Activated T-cell treated with anti-CD3 and anti-CD28 coated beads for 1 hour (primary cell): Measurements from ENCODE around the gene POLR2L.
A peak's percentile ranks its signal among the peaks of the same experiment; 100 is the strongest.

ENCODE experiments used
- DNase-seq: peaks from one replicate; pipeline ENCODE4 v3.0.0-alpha.2; 2020; ENCODE audit warnings: low read depth

POLR2L gene

DNA sequence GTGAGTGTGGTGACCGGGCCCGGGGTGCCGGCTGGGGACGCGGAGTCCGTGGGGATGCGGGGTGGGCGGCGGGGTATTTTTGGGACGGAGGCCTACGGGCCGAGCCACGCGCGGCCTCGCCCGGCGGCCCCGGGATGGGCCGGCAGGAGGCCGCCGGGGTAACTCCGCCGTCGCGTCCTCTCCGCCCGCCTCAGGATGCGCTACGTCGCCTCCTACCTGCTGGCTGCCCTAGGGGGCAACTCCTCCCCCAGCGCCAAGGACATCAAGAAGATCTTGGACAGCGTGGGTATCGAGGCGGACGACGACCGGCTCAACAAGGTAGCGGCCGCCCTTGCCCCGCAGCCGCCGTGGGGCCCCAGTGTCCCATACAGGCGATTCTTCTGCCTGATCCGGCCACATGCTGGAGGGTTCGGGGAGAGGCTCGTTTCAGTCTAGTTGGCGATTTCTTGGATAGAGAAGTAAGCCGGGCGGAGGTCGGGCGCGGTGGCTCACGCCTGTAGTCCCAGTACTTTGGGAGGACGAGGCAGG, 32.2 kb downstream of the POLR2L start:
- no peak for DNase-seq

DNA sequence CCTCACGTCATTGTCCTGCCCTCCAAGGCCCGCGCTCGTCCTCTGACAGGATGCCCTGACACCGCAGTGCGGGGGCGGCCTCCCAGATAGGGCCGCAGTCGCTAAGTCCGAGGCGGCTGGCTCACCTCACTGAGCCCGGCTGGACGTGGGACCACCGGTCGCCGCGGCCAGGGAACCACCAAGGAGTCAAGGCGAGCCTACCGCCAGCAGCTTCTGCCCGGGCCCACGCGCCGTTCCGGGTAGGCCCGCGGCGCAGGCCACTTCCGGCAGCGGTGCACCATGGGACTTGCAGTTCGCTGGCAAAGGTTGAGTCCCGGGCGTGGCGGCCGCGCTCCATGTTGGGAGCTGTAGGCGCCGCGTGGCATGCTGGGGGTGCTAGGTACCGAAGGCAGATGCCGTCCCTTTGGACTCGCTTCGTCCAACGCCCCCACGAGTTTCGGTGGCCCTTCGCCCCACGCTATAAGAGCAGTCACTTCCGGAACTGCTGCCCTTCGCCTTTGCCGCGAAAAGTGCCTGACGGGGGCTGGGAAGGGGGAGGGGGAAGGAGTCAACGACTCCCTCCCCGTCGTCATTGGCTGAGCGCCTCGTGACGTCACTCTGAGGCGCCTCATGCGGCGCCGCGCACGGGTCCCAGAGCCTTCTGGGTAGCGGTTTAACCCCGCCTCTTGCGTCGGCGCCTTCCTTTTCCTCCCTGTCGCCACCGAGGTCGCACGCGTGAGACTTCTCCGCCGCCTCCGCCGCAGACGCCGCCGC, 32.9 kb downstream of the POLR2L start, which contains the start of gene RPLP2:
TSS of gene RPLP2 (plus strand) at position 681 of the 753 bp plus-strand sequence. CDS start 268 bp downstream, outside the sequence.
- peak; percentile 94 for DNase-seq

DNA sequence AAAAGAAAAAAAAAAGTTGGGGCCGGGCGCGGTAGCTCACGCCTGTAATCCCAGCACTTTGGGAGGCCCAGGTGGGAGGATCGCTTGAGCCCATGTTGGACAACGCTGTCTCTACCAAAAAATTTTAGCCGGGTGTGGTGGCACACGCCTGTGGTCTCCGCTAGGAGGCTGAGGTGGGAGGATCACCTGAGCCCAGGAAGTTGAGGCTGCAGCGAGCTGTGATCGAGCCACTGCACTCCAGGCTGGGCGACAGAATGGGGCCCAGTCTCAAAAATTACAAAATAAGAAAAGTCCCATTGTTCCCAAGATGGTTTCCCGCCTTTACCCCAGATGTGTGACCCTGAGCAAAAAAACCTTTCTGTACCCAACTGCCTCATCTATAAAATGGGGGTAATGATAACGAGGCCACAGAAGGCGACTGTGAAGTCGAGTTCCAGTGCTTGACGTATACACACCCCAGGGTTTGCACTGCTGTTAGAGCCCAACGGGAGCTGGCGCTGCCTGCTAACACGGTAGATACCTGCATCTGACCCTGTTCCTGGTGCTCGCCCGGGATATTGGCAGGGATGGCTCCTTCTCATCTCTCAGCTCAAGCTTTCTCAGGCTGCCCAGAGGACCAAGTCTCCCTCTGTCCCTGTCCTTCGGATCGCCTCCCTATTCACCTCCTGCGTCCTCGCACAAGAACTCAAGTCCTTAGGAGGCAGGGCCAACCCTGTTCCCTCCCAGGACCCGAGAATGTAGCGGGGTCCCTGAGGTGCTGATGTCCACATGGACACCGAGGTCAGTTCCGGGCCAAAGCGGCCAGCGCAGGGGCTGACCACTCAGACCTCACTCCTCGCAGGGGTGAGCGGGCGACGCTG, 33.7 kb downstream of the POLR2L start:
- DNase-seq = no peak

DNA sequence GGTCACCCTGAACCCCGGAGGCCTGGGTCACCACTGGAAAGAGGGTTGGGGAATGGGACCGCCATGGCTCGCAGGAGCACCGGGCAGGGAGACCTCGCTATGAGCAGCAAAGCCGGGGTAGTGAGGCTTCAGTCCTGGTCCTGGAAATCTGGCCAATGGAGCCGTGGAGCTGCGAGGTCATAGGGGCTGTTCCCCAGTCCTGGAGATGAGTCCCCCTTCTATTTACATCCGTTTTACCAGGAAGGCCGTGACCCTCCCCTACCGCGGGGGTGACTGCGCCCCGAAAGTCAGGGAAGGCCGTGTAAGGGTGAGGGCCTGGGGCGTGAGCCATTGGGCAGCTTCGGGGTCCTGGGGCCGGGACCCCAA, 37.7 kb downstream of the POLR2L start:
- DNase-seq = no peak

DNA sequence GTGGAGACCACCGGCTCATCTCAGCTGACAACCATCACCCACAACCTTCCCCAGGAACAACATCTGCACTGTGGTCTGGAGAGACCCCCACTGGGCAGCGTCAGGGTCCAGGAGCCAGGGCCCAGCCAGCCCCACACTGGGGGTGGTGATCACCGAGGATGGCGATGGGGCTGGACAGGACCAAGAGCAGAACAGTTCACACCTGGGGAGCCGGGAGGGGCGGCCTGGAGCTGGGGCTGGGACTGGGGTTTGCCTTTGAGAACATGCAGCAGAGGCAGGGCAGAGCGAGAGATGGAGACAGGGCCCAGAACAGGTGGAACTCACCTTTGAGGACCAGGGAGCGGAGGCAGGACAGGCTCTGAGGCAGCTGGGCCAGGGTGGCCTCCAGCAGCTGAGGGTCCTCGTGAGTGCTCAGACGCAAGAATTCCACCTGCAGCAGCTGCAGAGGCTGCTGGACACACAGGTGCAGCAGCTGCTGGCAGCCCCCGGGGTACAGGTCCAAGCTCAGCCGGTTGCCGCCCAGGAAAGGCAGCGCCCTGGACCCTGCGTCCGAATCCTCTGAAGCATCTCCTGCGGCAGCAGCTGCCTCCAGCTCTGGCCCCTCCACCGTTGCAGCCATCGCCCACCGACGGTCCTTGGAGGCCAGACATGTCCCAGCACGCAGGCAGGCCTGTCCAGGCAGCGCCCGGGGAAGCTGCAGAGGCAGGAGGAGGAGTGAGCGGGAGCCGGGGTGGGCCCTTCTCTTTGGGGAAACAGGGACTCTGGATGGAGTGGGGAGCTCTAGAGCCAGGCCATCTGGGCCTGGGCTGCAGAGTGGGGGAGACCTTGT, 38.3 kb downstream of the POLR2L start:
- no peak for DNase-seq

DNA sequence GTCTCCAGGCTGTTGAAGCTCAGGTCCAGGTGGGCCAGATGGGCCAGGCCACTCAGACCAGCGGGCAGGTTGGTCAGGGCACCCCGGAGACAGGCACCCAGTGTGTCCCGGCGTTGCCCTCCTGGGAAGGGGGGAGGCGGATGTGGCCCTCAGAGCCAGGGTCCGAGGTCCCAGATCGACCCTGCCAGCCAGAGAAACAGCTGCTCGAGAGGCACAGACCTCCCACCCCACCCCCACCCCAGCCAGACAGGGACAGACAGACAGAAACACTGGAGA, 38.9 kb downstream of the POLR2L start:
- DNase-seq = no peak

DNA sequence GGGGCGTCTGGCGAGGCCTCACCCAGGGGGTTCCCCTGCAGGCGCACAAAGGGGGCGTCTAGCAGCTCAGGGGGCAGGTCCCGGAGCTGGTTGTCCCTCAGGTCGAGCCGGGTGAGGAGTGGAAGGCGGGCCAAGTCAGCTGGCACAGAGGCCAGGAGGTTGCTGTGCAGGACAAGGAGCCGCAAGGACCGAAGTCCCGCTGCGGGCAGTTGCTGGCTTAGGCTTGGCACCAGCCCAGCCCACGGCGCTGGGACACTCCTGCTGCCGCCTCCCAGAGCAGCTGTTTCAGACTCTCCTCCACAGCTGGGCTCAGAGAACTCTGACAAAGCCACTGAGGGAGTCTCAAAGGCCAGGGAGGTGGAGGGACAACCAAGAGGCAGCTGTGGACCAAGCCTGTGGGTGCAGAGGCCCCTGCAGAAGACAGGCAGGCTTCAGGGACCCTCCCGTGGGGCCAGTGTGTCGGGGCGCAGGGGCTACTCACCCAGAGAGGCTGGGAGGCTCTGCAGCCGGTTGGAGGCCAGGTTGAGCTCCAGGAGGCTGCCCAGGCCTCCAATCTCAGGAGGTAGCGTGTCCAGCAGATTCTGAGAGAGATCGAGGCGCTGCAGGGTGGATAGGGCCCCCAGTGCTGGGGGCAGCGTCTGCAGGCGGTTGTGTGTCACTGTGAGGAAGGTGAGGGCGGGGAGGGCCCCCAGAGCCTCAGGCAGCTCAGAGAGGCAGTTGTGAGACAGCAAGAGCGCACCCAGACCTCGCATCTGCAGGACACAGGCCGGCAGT, 39.4 kb downstream of the POLR2L start:
- no peak for DNase-seq

DNA sequence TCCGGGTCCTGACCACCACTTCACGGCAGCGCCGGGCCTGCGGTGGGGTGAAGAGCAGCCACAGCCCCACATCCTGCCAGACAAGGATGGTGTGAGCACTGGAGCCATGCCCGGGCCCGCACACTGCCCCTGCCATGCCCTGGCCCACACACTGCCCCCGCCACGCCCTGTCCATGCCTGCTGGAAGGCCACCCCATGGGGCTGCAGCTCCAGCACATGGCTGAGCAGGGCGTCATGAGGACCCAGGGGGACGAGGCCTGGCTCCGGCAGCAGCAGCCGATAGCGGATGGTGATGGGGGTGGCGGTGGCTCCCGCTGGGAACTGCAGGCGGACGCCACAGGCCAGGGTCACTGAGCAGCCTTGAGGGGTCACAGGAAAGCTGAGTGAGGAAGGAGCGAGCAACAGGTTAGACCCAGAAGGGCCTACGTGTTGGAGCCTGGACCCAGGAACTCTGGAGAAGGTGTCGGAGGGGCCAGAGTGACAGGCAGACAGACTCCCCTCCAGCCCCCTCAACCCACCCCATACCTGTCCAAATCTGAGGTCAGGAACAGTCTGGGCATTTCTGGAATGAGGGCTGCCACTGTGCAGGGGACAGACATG, 40.2 kb downstream of the POLR2L start:
- DNase-seq = no peak

DNA sequence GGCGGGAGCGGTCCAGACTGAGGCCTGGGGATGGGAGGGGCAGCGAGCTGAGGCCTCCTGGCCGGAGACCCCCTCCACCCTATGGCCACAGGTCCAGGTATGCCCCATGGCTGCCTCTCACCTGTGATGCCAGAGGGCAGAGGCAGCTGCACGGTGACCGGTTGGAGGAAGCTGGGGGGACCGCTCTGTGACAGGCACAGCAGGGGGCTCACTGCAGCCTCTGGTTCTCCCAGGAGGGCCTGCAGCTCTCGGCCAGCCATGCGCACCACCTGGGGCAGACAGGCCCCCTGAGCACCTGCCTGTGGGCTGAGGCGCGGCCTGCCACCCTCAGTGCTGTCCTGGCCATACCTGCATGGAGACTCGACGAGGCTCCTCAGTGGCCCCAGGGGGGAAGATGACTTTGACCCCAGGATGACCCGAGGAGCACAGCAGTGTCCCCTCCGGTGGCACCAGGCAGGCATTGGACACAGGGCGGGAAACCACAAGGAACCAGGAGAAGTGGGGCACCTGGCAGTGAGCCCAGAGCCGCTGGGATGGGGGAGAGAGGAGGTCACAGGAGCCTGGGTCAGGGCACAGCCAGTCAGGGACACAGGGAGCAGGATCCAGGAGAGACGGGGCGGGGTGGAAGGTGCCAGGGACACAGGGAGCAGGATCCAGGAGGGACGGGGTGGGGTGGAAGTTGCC, 41.1 kb downstream of the POLR2L start:
- no peak for DNase-seq

DNA sequence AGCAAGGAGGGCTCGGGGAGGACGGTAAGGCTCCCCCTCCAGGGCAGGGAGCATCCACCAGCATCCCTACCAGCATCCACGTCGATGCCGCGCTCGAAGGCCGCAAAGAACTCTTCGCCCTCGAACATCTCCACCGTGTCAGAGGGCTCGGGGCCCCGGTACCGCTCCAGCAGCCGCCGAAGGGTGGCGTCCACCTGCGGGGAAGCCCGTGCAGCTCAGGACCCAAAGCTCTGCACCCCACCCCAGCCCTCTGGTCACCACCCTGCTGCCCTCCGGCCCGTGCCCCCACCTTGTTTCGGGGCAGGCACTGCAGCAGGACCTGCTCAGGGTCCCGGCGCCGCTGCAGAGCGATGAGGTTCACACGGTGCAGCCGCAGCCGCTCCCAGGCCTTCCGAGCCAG, 41.9 kb downstream of the POLR2L start:
- DNase-seq = no peak

DNA sequence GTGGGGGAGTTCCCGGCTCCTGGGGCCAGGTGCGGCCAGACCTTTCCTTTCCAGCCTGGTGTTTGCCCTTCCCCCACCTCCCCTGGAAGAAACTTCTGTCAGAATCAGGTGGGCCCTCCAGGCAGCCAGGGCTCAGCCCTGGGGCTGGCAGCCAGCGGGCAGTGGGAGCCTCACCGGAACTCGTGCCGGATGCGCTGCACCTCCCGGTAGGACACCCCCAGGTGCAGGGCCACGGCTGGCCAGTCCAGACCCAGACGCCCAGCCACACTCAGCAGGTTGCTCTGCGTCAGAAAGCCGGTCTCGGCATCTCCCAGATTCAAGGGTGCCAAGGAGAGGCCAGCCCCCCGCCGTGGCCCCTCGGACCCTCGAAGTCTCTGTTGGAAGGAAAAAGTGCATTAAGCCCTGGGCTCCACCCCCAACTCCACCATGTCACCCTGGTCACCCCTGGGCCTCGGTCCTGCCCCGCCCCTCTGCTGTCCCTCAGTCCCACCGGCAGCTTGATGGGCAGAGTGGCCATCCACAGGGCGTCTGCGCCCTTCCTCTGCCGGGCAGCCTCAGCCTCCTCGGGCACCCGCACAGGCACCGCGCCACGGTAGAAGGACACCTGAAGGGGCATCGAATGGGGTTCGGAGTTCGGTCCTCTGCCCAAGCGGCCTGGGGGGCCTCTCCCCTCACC, 42.5 kb downstream of the POLR2L start:
- DNase-seq = no peak

DNA sequence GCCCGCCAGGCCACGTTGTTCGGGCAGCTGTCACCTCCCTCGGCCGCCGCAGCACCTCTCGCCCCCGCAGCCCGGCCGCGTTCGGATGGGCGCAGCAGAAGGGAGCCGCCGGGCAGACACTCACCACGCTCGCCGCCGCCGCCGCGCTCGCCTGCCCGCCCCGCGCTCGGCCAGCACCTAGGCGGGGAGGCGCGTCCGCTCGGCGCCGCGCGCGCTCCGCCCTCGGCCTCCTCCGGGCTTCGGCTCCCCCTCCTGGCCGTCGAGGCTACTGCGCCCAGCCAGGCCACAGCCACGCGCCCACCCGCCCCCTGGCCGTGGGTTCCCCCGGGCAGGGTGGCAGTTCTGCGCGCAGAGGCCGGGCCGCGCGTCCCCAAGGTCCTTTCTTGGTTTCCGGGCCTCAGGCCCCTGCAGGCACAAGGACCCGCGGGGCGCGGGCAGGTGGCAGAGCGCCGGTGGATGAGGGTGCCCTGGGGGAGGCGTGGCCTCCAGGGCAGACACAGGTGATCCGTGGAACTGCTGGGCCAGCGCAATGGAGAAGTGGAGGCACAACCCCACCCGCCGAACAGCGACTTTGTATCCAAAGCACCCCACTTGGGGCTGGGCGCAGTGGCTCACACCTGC, 44.1 kb downstream of the POLR2L start, which contains the start of gene SLC25A22:
TSS of gene SLC25A22 (minus strand) at position 189 of the 621 bp plus-strand sequence. CDS start 3,275 bp downstream, outside the sequence.
- DNase-seq = peak; percentile 78

DNA sequence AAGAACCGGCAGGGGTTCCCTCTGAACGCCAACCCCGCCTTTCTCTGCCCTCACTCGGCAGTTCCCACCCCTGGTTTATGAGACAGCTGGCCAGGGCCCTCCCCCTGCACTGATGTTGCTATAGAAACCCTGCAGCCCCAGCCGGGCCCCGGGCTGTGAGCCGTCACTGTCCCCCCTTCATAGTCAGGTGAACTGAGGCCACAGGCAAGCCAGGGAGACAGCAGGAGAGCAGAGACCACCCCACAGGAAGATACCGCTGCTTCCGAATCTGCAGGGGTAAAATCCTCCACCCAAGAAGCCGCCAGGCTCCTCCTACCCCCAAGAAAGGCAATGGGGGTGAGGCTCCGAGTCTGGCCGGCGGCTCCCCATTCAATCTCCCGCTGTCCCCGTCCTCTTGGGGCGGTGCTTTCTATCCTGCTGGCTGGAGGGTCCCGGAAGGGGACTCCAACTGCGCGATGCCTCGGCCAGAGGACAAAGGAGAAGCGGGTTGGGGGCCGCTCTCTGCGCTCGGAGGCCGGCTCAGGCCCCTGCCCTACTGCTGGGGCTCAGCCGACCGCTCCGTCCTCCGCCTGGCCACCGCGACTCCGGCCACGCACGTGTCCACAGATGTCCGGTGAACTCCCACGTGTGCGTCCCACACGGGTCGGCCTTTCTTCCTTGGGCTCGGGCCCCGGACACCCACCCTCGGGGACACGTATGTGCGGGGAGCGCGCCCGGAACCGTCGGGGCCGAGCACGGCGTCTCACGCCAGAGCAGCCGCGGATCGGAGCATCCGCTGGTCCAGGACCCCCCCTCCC, 44.8 kb downstream of the POLR2L start:
- peak; percentile 51 for DNase-seq

DNA sequence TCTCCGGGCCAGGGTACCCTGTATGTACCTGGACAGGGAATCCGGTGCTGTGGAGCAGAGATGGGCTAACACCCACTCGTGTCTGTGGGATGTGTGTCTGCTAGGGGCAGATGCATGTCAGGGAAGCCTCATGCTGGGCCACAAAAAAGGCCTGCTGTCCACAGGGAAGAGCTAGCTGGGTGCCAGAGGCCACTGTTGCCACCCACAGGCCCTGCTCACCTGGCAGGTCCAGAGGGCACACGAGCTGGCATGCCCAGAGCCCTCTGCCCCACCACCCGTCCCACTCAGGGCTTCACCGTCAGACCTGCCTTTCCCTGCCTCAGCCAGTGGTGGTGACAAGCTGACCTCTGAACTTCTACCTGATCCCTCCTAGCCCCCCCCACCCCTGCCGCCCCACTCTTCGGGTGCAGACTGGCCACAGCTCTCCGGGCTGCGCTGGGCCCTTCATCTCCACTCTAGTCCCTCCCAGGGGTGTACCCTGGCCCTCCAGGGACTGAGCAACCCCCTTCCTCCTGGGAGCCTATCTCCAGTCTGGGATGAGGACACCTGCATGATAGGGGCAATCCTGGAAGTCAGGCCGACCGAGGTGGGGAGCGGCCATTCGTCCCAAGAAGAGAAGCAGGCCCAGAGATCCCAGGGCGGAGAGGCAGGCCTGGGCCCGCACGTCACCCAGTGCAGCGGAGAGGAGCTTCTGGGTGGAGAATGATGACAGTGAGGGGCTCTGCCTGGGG, 45.6 kb downstream of the POLR2L start:
- DNase-seq = no peak

DNA sequence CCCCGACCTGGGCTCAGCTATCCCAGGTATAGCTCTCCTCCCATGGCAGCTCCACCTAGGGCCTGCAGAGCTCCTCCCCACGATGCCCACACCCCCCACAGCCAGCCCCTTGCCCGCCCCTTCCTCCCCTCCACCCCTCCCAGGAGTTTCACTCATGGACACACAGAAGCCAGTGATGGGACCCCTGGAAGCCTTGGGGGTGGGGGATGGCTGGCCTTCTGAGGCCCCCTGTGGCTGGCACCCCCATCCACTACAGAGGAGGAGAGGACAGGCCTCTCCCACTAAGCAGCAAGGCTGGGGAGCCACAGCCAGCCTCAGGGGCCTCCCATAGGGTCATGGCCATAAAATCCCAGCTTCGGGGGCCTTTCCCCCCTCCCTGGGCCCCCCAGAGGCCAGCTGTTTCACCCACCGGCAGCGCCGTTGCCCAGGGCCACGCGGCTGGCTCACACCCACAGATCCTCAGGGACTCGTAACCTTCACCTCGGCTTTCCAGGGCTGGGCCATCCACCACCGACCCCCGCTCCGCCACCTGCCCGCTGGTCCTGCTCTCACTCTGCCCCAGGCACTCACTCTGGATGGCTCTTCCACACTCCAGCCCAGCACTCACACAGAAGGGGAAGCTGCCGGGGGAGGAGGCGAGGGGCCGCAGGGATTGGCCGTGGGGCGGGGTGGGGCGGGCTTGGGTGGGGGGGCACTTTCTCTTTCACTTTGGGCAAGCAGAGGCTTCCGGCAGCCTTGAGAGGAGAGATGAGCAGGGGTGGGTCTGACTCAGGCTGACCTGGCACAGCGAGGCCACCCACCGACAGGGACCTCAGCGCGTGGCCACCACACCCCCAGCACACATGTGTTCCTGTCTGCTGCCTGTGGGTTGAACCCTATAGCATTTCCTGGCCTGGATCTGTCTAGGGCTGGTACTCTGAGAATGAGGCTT, 46.4 kb downstream of the POLR2L start:
- peak; percentile 65 for DNase-seq

DNA sequence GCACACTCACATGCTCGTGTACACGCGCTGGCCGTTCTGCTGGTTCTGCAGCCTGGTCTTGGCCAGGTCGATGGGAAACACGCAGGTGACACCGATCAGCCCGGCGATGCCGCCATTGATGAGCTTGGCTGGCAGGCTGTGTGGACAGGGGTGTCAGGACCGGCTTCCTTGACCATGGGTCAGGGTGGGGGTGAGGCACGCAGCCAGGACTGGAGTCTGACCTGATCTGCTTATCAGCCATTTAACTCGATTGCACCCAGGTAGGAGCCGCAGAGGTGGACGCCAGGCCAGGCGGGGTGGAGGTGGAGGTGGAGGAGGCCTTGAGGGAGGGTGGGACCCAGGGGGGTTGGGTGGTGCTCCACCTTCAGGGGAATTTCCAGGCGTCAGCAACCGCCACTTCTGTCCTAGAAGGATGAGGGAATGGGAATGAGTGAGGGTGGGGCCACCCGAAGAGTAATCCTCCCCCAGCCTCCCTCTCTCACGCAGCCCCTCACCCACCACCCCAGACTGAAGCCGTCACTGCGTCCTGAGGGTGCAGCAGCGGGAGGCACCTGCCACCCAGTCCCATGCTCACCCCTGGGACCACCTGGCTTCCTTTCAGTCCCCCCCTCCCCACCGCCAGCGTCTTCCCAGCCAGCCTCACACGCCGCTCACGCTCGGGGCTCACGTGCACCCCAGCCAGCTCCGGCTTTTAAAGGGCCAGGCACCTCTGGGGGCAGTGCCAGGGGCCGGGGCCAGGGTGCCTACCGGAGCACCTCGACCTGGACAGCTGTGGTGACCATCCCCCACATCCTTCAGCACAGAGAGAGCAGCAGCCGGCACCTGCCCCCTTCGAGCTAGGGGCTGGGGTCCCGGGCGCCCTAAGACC, 47.3 kb downstream of the POLR2L start:
- DNase-seq = no peak
